Endothelial cell of hepatic sinusoid (primary cell): Measurements from ENCODE around the gene USP47.

Experiments used
- in situ Hi-C: cut with HindIII; loops from 2 replicates; pipeline ENCODE4 v1.10.0; 2017; ENCODE audit warnings: low sequenced_read_pairs

The USP47 gene

DNA sequence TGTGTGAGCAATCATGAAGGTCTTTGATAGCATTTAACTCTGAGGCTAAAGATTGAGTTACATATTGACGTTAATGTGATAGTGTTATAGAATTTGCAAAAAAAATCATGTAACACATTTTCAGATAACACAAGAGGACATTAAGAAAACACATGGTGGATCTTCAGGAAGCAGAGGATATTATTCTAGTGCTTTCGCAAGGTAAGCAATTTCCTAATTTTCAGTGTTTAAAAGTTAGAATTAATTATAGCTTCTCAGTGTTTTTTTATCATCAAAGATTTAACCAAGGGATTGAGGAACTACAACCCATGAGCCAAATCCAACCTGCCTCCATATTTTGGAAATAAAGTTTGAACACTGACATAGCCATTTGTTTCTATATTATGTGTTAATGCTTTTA is 88.1 kb downstream of the USP47 start:
- in situ Hi-C loops = no loop called here

- in situ Hi-C loops = no loop called here
Measured at GRCh38 chr11:11931461-11932055, 89.8 kb downstream of the USP47 start.

GRCh38 chr11:11935536-11935935 is 93.8 kb downstream of the USP47 start:
- in situ Hi-C loops = no loop called here

- in situ Hi-C loops = no loop called here
Measured at GRCh38 chr11:11937433-11937832, 95.7 kb downstream of the USP47 start.

DNA sequence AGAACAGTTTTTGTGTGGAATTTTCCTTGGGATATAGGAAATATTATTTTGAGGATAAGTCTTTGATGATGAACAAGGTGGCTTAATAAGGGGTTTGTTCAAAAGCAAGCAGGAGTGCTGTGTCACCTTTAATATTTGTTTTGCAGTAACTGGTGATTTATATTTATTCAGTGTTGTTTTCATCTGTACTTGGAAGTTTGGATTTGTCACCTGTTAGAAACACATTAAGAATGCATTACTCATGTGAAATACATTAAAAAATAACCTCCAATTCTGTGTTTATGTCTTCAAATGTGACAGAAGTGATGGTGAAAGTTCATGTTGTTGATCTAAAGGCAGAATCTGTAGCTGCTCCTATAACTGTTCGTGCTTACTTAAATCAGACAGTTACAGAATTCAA is 96.2 kb downstream of the USP47 start:
- in situ Hi-C loops = no loop called here

DNA sequence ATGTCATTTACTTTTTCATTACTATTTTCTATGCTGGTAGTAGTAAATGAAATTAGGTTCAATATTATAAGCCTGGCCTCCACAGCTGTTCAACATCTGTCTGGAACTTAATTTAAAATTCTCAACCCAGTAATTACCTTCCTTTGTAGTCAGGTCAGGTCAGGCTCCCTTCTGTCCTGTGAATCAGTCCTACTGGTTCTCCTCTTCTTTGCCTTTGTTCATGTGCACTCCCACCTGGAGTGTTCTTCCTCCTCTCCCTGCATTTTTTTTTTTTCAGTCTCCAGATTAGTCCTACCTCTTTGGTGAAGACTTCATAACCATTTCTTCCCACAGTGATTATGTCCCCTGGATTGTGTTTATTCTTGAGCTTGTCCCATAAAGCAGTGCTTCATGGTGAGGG is 98.8 kb downstream of the USP47 start:
- in situ Hi-C loops = no loop called here

DNA sequence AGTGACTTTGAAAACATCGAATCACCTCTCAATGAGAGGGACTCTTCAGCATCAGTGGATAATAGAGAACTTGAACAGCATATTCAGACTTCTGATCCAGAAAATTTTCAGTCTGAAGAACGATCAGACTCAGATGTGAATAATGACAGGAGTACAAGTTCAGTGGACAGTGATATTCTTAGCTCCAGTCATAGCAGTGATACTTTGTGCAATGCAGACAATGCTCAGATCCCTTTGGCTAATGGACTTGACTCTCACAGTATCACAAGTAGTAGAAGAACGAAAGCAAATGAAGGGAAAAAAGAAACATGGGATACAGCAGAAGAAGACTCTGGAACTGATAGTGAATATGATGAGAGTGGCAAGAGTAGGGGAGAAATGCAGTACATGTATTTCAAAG is 100.9 kb downstream of the USP47 start:
- in situ Hi-C loops = no loop called here

GRCh38 chr11:11944444-11944843 is 102.7 kb downstream of the USP47 start:
- in situ Hi-C loops = no loop called here

- in situ Hi-C loops = no loop called here
Measured at GRCh38 chr11:11946180-11946579, 104.4 kb downstream of the USP47 start.

DNA sequence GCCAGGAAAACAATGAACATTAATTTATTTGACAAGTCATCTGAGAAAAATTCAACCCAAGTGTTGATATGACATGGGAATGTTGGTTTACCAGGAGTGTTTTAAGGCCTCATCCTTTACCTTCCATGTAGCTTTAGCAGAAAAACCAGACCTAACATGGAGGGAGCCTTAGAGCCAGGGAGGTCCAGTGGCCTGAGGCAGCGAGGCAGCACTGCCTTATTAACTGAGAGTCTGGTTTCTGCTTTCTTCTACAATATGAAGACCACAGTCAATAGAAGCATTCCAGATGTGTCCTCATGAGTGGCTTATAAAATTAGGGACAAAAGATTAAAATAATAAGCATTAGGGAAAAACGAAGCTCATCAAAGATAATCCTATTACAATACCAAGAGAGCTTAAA is 105.1 kb downstream of the USP47 start:
- in situ Hi-C loops = no loop called here

GRCh38 chr11:11947825-11948224 is 106.1 kb downstream of the USP47 start:
- in situ Hi-C loops = no loop called here

DNA sequence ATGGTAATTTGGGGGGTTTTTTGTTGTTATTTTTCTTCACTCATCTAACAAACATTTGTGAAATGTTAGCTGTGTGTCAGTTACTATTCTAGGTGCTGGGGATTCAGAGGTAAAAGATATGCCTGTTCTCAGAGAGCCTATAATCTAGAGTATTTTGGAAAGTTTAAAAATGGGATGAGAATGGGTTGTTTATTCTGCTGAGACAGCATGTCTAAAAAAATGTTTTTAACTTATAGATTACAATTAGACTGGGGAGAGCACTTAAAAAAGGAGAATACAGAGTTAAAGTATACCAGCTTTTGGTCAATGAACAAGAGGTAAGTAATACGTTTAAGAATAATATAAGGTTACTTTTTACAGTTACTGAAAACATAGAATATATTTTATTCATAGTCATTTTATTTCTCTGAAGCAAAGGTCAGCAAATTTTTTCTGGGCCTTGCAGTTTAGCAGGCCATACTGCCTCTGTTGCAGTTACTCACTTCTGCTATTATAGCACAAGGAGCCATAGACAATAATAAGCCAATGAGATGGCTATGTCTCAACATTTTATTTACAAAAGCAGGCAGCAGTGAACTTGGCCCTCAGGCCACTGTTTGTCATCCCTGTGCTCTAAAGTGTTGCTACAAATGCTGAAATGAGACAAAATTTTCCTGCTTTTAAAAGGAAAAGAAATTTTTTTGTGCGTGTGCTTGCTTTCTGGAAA is 106.6 kb downstream of the USP47 start:
- in situ Hi-C loops = no loop called here

DNA sequence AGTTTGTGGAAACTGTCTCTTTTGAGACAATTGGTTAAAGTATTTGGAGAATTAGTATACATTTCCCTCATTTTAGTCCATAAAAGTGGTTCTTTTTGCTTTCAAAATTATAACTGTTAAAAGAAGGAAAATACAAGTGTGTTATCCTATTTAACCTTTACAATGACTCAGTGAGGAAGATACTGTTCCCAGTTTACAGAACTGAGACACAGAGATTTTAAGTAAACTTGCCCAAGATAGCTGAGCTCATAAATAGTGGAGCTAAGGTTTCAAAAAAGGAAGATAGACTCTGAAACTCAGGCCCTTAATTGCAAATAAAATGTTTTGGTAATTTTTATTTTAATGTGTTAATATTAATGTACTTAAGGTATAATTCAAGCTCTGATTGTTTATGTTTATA is 107.7 kb downstream of the USP47 start:
- in situ Hi-C loops = no loop called here

DNA sequence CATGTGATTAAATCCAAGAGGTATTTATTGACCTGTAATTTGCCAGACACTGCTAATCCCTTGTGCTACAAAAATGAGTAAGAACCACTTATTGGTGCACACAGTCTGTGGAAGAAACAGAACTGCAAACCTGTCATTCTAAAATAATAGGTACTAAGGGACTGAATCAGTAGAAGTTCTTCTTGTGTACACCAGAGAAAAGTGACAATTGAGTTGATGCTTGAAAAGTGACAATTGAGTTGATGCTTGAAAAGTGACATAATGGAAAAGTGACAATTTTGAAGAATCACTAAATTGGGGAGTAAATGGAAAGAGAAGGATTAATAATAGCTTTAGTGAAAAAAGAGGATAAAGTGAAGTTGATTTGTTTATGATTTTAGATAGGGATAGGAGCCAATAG is 110.3 kb downstream of the USP47 start:
- in situ Hi-C loops = no loop called here

DNA sequence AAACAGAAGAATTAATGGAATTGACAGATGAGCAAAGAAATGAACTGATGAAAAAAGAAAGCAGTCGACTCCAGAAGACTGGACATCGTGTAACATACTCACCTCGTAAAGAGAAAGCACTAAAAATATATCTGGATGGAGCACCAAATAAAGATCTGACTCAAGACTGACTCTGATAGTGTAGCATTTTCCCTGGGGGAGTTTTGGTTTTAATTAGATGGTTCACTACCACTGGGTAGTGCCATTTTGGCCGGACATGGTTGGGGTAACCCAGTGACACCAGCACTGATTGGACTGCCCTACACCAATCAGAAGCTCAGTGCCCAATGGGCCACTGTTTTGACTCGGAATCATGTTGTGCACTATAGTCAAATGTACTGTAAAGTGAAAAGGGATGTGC is 114.2 kb downstream of the USP47 start:
- in situ Hi-C loops = loop anchor here (5.0 kb wide), 1 partner anchor 51 kb away; the partner anchor contains the start of gene DKK3

- in situ Hi-C loops = loop anchor here (5.0 kb wide), 1 partner anchor 49 kb away; the partner anchor contains the start of gene DKK3
Measured at GRCh38 chr11:11958403-11959231, 116.8 kb downstream of the USP47 start.

DNA sequence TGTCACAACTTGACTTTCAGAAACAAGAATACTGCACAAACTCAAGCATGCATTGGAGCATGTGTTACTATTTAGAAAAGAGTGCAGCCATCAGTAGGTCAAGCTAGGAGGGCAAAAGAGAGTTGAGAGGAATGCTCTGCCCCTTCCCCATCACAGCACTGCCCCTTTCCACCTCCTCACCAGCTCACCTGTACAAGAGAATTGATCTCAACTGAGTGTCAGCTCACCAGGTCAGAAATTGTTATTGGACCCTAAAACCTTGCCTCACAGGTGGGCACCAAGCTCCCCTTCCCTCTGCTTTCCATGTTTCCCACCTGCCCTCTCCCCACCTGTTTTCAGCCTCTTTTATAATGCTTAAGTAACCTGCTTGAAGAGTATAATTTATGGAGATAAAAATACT is 117.8 kb downstream of the USP47 start:
- in situ Hi-C loops = loop anchor here (5.0 kb wide), 1 partner anchor 48 kb away; the partner anchor contains the start of gene DKK3

- in situ Hi-C loops = no loop called here
Measured at GRCh38 chr11:11960687-11961086, 118.9 kb downstream of the USP47 start.

DNA sequence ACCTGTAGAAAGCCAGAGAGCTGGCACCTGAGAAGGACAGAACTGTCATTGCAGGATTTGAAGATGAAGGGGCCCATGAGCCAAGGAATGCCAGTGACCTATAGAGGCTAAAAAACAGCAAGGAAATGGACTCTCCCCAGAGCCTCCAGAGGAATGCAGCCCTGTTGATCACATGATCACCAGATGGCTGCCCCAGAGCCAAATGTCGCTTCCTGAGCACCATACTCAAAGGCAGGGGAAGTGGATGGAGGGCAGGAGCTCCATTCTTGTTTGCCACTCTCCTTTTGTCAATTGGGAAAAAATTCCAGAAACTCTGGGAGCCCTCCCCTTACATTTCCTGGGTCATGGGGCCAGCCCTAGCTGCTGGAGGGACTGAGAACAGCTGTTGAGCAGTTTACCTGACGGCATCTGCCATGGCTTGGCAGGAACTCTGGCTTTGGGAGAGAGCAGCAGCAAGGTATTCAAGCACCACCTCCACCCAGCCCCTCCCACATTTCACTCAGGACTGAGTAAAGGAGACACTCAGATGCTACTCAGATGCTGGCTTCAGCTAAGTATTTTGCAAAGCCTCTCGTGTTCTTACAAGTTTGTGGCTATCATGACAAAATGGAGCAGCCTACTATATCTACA is 119.7 kb downstream of the USP47 start:
- in situ Hi-C loops = no loop called here

DNA sequence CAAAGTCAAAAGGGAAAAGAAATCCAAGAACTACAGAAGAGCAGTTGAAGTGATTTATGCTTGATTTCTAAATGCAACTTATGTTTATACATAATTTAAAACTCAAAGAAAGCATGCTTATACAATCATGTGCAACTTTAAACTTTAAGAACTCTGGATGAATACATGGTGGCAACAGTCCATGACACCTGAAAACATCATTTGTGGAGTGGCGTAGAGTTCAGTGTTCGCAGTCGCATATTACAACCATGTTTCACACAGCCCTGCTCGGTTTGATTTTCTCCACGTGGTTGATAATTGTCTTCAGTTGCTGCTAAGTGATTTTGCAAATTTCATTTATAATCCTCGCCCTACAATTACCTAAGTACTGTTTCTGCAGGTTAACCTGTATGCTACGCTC is 121.3 kb downstream of the USP47 start:
- in situ Hi-C loops = no loop called here
